GM12878 (cell line): Measurements from ENCODE around the gene RPTN. TPM values are rescaled to one million over a fixed set of nuclear protein-coding genes. Genes with fewer than 3 reads are reported as not detected.

Experiments
- ATAC-seq: fragments of 200-7000 bp; cut with Tn5 transposase; 3 replicates; pipeline ENCODE4 v1.9.1; 2020; ENCODE audit warnings: mild to moderate bottlenecking, moderate library complexity
- BruUV-seq: library from RNA; stranded (reverse); fragments of 400-500 nt; replicated peaks from 2 replicates; lab custom pipeline; 2021; lab: Mats Ljungman, UMichigan
- CTCF ChIA-PET: fragments of 300-600 bp; sonication (Branson Sonifier 250); formaldehyde crosslinking; extraction: SDS; loops from one replicate; lab custom pipeline; 2021; ENCODE audit warnings: inconsistent platforms; lab: Yijun Ruan, JAX
- POLR2A ChIA-PET: fragments of 350-600 bp; formaldehyde crosslinking; extraction: SDS; loops from one replicate; lab custom pipeline; 2021; ENCODE audit warnings: inconsistent platforms; lab: Charles Lee
- RAD21 ChIA-PET: fragments of 300-600 bp; sonication (Branson Sonifier 250); formaldehyde crosslinking; loops from one replicate; lab custom pipeline; 2023; ENCODE audit warnings: antibody characterized with exemption; ENCODE audit not compliant: unreplicated experiment; lab: Charles Lee
- SMC1A ChIA-PET: fragments of 300-600 bp; sonication (Branson Sonifier 250); formaldehyde crosslinking; loops from one replicate; lab custom pipeline; 2023; ENCODE audit not compliant: unreplicated experiment, uncharacterized antibody; lab: Charles Lee
- DNase-seq: peaks from one replicate; pipeline ENCODE4 v3.0.0-alpha.2; 2011; ENCODE audit warnings: low read depth, low spot score
- FAIRE-seq: peaks from 3 replicates; lab custom pipeline; 2011; peaks lifted over from hg19 to GRCh38; lab: Jason Lieb, UNC
- H2AFZ ChIP-seq: 2 replicates; pipeline ENCODE4 v1.6.0; 2011; ENCODE audit warnings: low read depth, low read length, control low read depth; ENCODE audit not compliant: control insufficient read depth
- H3K27ac ChIP-seq: 2 replicates; pipeline ENCODE4 v1.5.1; 2011; ENCODE audit warnings: control low read depth; ENCODE audit not compliant: control insufficient read depth, insufficient read depth
- H3K27me3 ChIP-seq, 2 experiments: replicated peaks in 1 of 2; 2 replicates each; pipeline versions ENCODE4 v1.6.0 to v1.6.1; 2011; ENCODE audit warnings: low read length in 1 of 2; ENCODE audit not compliant: control insufficient read depth in 2 of 2, insufficient read depth in 2 of 2
- H3K36me3 ChIP-seq, 2 experiments: 2 replicates each; pipeline ENCODE4 v1.5.1; 2011; ENCODE audit warnings: low read length in 1 of 2; ENCODE audit not compliant: control insufficient read depth in 2 of 2, insufficient read depth in 2 of 2
- H3K4me1 ChIP-seq: 2 replicates; pipeline ENCODE4 v1.6.1; 2011; ENCODE audit warnings: mild to moderate bottlenecking, low read length, moderate library complexity, mixed read lengths; ENCODE audit not compliant: control insufficient read depth, insufficient read depth
- H3K4me2 ChIP-seq: 2 replicates; pipeline ENCODE4 v1.6.0; 2011; ENCODE audit warnings: control low read depth; ENCODE audit not compliant: control insufficient read depth, insufficient read depth
- H3K4me3 ChIP-seq: fragments of 200-600 bp; sonication (generic); 2 replicates; pipeline ENCODE4 v1.5.1; 2016
- H3K79me2 ChIP-seq: 2 replicates; pipeline ENCODE4 v1.6.0; 2011; ENCODE audit warnings: low read length; ENCODE audit not compliant: control insufficient read depth, insufficient read depth
- H3K9ac ChIP-seq: 2 replicates; pipeline ENCODE4 v1.8.0; 2011; ENCODE audit warnings: low read length, control low read depth, mixed read lengths; ENCODE audit not compliant: control insufficient read depth, insufficient read depth
- H3K9me3 ChIP-seq: replicated peaks from 3 replicates; pipeline ENCODE4 v1.5.1; 2011; ENCODE audit warnings: mild to moderate bottlenecking, low read length; ENCODE audit not compliant: control insufficient read depth, insufficient read depth
- H4K20me1 ChIP-seq: 2 replicates; pipeline ENCODE4 v1.6.0; 2011; ENCODE audit not compliant: control insufficient read depth, insufficient read depth
- CBFB ChIP-seq: IDR thresholded peaks from 2 replicates; pipeline ENCODE4 v1.6.1; 2016; ENCODE audit warnings: antibody characterized with exemption, low read depth
- CEBPB ChIP-seq, 2 experiments: fragments of 150-350 bp in 1 of 2; IDR thresholded peaks; 2 replicates each; pipeline ENCODE4 v1.6.1; 2012 to 2014; ENCODE audit warnings: low read depth in 2 of 2, low read length in 2 of 2, borderline replicate concordance in 1 of 2, inconsistent platforms in 1 of 2
- MYB ChIP-seq: fragments of 150-350 bp; IDR thresholded peaks from 2 replicates; pipeline ENCODE4 v1.6.1; 2014; ENCODE audit warnings: mild to moderate bottlenecking, low read depth, low read length, borderline replicate concordance
- WGBS: methylation state at CpG from one replicate; pipeline ENCODE4 v1.1.6; 2016; ENCODE audit warnings: low lambda C conversion rate; ENCODE audit not compliant: insufficient replicate concordance, insufficient coverage; ENCODE audit errors: missing lambda C conversion rate; 5-methylcytosine and 5-hydroxymethylcytosine counted together
- in situ Hi-C: fragments of 300-500 bp; cut with MboI; formaldehyde crosslinking; loops from 9 replicates; pipeline ENCODE4 v1.14.3; 2018; ENCODE audit warnings: mixed read lengths
- intact Hi-C: fragments of 100-400 bp; cut with micrococcal nuclease; formaldehyde crosslinking; loops from one replicate; pipeline ENCODE4 v1.14.2; 2022; ENCODE audit not compliant: unreplicated experiment
- polyA plus RNA-seq, 11 experiments: library from polyadenylated mRNA; depleted of rRNA in 4 of 11; unstranded in 6 of 11; stranded (reverse) in 5 of 11; fragments of >200 nt; fragmentation: Nextera tagmentation in 4 of 11; fragmentation: Illumina TruSeq in 1 of 11; extraction: Ambion mirVana in 4 of 11; extraction: Trizol in 1 of 11; gene quantifications; 1 replicate in 1 of 11; 2 replicates in 10 of 11; pipeline versions ENCODE4 v1.2.1 to v1.2.3, GENCODE V29; 2011 to 2016; ENCODE audit warnings: inconsistent platforms in 2 of 11, missing spikeins in 2 of 11, low read depth in 1 of 11
- total RNA-seq, 4 experiments: library from RNA; depleted of rRNA in 3 of 4; stranded (reverse); fragments of >200 nt in 3 of 4; fragmentation: Illumina TruSeq in 1 of 4; extraction: Trizol in 1 of 4; gene quantifications; 2 replicates each; pipeline versions ENCODE4 v1.2.1 to v1.2.3, GENCODE V29; 2013 to 2021
- TF ChIP-seq, protein P1 (sequence below): IDR thresholded peaks from 2 replicates; pipeline ENCODE4 v1.6.1; 2011; ENCODE audit warnings: borderline replicate concordance, low read depth, mild to moderate bottlenecking, moderate library complexity, low read length; ENCODE audit not compliant: insufficient read depth, poor library complexity, severe bottlenecking
- TF ChIP-seq, protein P2 (sequence below), 3 experiments: IDR thresholded peaks in 2 of 3; conservative IDR thresholded peaks in 1 of 3; 2 replicates each; pipeline ENCODE4 v1.5.1; 2011; ENCODE audit warnings: low read depth in 3 of 3, low read length in 3 of 3, mild to moderate bottlenecking in 3 of 3, control low read depth in 2 of 3, moderate library complexity in 2 of 3, inconsistent platforms in 1 of 3, mixed read lengths in 1 of 3; ENCODE audit not compliant: control insufficient read depth in 2 of 3, insufficient read depth in 1 of 3; ENCODE audit errors: extremely low read depth in 1 of 3

RPTN gene
- total and polyA plus RNA-seq, 10 of the 15 experiments (the other 5 are each of a cell fraction or from before 2014, with no cell fraction given): not detected

DNA sequence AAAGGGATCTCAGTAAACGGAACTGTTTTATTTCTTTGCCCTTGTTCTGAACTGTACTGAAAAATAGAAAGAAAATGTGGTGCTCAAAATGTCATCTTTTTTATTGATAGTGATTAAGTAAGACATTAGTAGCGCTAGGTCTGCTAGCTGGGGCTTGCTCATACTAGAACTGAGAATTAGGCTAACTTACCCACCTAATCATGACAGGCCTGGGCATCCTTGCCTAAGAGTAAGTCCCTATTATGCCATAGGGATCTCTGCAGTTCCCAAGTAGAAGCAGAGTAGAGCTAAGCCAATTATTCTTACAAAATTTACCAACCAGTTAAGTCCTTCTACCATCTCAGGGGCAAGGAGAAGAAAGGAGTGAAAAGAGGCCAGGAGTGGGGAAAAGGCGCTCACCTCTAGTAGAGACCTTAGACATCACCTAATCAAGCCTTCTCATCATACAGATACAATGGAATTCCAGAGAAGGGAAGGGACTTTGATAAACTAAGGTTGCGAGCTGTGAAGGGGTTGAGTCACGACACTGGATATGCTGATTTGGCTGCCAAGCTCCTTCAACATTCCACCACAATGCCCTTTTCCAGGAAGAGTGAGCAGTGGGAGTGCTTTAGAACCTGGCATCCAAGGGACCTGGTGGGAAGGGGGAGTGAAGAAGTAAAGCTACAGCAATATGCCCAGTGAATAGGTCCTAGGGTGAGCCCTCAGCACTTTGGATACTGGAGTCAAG lies 27.7 kb upstream of the RPTN start:
- CTCF ChIA-PET: interaction anchor here (0.6 to 7.8 kb wide), 8 partner anchors 11 to 272 kb away, joined by 3 to 145 read pairs (median 10); no protein-coding TSS in a partner anchor
- ATAC-seq (no peak), FAIRE-seq (no peak), DNase-seq (no peak)
- in situ Hi-C loops (loop anchor here (5.0 kb wide), 2 partner anchors 134 to 271 kb away; no protein-coding TSS in a partner anchor), intact Hi-C loops (loop anchor here (5.0 kb wide), 1 partner anchor 161 kb away; no protein-coding TSS in a partner anchor)
- Histone ChIP-seq H3K4me3 (no peak overlapping the region), H3K79me2 (no peaks in the 10 kb centered on the region), H3K4me2 (no peak overlapping the region), H2AFZ (no peak overlapping the region), H3K9ac (no peak overlapping the region), H3K4me1 (no peaks in the 10 kb centered on the region; the same call in 1 of the 2 replicates), H3K27me3 (no peaks in the 10 kb centered on the region; a peak in 1 of 4 replicates), H3K27ac (no peak overlapping the region), H3K36me3 (no peaks in the 10 kb centered on the region), H3K9me3 (no peaks in the 10 kb centered on the region), H4K20me1 (no peaks in the 10 kb centered on the region)
- no TSS peak for BruUV-seq
- RAD21 ChIA-PET: interaction anchor here (0.8 to 6.7 kb wide), 5 partner anchors 12 to 272 kb away, joined by 3 to 63 read pairs (median 3); no protein-coding TSS in a partner anchor
- POLR2A ChIA-PET: no interaction called here
- TF ChIP-seq MYB (no peak), CEBPB (IDR thresholded peaks at IDR 0.05; ENCODE audit: borderline replicate concordance in 1 of 2, low read depth in 2 of 2, low read length in 2 of 2) (no peak), CBFB (no peak)
- TF ChIP-seq, protein P1, sequence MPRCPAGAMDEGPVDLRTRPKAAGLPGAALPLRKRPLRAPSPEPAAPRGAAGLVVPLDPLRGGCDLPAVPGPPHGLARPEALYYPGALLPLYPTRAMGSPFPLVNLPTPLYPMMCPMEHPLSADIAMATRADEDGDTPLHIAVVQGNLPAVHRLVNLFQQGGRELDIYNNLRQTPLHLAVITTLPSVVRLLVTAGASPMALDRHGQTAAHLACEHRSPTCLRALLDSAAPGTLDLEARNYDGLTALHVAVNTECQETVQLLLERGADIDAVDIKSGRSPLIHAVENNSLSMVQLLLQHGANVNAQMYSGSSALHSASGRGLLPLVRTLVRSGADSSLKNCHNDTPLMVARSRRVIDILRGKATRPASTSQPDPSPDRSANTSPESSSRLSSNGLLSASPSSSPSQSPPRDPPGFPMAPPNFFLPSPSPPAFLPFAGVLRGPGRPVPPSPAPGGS: no peak
- TF ChIP-seq, protein P2, sequence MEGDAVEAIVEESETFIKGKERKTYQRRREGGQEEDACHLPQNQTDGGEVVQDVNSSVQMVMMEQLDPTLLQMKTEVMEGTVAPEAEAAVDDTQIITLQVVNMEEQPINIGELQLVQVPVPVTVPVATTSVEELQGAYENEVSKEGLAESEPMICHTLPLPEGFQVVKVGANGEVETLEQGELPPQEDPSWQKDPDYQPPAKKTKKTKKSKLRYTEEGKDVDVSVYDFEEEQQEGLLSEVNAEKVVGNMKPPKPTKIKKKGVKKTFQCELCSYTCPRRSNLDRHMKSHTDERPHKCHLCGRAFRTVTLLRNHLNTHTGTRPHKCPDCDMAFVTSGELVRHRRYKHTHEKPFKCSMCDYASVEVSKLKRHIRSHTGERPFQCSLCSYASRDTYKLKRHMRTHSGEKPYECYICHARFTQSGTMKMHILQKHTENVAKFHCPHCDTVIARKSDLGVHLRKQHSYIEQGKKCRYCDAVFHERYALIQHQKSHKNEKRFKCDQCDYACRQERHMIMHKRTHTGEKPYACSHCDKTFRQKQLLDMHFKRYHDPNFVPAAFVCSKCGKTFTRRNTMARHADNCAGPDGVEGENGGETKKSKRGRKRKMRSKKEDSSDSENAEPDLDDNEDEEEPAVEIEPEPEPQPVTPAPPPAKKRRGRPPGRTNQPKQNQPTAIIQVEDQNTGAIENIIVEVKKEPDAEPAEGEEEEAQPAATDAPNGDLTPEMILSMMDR (IDR thresholded peaks at IDR 0.05 in 2 of 3, conservative IDR thresholded peaks at IDR 0.05 in 1 of 3; ENCODE audit: control insufficient read depth in 2 of 3, extremely low read depth in 1 of 3, insufficient read depth in 1 of 3, low read depth in 3 of 3, low read length in 3 of 3): no peak
- WGBS: 53% methylated on average over 5 of the region's 5 CpGs
- SMC1A ChIA-PET: interaction anchor here (1.0 to 5.1 kb wide), 4 partner anchors 12 to 272 kb away, joined by 3 to 34 read pairs (median 4); no protein-coding TSS in a partner anchor
